WTC11 (cell line): Measurements from ENCODE around the gene ASIP.
"Not testable (repeated sequence)": the region's sequence is repeated elsewhere in the genome, so short reads cannot be mapped to it uniquely, and the experiment has no call there.

Source experiments
- NFYB ChIP-seq: sonication (generic); formaldehyde crosslinking; conservative IDR thresholded peaks from 2 replicates; pipeline ENCODE4 v1.8.0; 2022; ENCODE audit warnings: low read depth, missing genetic modification reagents
- ZNF396 ChIP-seq: fragments of 250-450 bp; sonication (Bioruptor Pico); IDR thresholded peaks from 2 replicates; pipeline ENCODE4 v1.8.0; 2021; ENCODE audit warnings: mild to moderate bottlenecking, moderate library complexity, borderline replicate concordance
- TF ChIP-seq, protein P1 (sequence below): sonication (generic); formaldehyde crosslinking; IDR thresholded peaks from 2 replicates; pipeline ENCODE4 v1.8.1; 2023; ENCODE audit warnings: mild to moderate bottlenecking, moderate library complexity, missing genetic modification reagents
- TF ChIP-seq, protein P2 (sequence below): fragments of 200-600 bp; IDR thresholded peaks from 2 replicates; pipeline ENCODE4 v1.8.0; 2022; ENCODE audit warnings: antibody characterized with exemption
- TF ChIP-seq, protein P3 (sequence below): sonication (generic); formaldehyde crosslinking; IDR thresholded peaks from 2 replicates; pipeline ENCODE4 v1.8.1; 2023; ENCODE audit warnings: mild to moderate bottlenecking, missing genetic modification reagents, moderate library complexity
- TF ChIP-seq, protein P4 (sequence below): fragments of 250-450 bp; sonication (Bioruptor Pico); IDR thresholded peaks from 2 replicates; pipeline ENCODE4 v1.9.0; 2021; ENCODE audit warnings: mild to moderate bottlenecking
- TF ChIP-seq, protein P5 (sequence below): sonication (generic); formaldehyde crosslinking; IDR thresholded peaks from 2 replicates; pipeline ENCODE4 v1.8.1; 2022; ENCODE audit warnings: low read depth, mild to moderate bottlenecking, moderate library complexity, missing genetic modification reagents, borderline replicate concordance
- TF ChIP-seq, protein P6 (sequence below): sonication (generic); formaldehyde crosslinking; conservative IDR thresholded peaks from 2 replicates; pipeline ENCODE4 v1.8.1; 2022; ENCODE audit warnings: mild to moderate bottlenecking, missing genetic modification reagents

DNA sequence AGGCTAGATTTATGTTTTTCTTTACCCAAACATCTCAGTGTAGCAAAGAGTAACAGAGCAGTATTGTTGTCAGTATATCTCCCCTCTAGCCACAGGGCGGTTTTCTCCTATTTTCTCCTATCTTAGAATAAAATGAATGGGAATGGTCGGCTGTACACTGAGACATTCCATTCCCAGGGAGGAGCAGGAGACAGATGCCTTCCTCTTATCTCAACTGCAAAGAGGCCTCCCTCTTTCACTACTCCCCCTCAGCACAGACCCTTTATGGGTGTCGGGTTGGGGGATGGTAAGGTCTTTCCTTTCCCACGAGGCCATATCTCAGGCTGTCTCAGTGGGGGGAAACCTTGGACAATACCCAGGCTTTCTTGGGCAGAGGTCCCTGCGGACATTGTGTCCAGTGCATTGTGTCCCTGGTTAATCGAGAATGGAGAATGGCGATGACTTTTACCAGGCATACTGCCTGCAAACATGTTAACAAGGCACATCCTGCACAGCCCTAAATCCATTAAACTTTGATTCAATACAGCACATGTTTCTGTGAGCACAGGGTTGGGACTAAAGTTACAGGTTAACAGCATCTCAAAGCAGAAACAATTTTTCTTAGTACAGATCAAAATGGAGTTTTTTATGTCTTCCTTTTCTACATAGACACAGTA lies 11.3 kb downstream of the ASIP start:
- TF ChIP-seq, protein P1, sequence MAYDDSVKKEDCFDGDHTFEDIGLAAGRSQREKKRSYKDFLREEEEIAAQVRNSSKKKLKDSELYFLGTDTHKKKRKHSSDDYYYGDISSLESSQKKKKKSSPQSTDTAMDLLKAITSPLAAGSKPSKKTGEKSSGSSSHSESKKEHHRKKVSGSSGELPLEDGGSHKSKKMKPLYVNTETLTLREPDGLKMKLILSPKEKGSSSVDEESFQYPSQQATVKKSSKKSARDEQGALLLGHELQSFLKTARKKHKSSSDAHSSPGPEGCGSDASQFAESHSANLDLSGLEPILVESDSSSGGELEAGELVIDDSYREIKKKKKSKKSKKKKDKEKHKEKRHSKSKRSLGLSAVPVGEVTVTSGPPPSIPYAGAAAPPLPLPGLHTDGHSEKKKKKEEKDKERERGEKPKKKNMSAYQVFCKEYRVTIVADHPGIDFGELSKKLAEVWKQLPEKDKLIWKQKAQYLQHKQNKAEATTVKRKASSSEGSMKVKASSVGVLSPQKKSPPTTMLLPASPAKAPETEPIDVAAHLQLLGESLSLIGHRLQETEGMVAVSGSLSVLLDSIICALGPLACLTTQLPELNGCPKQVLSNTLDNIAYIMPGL (CRISPR knock-in tag), result not testable (repeated sequence)
- TF ChIP-seq, protein P2, sequence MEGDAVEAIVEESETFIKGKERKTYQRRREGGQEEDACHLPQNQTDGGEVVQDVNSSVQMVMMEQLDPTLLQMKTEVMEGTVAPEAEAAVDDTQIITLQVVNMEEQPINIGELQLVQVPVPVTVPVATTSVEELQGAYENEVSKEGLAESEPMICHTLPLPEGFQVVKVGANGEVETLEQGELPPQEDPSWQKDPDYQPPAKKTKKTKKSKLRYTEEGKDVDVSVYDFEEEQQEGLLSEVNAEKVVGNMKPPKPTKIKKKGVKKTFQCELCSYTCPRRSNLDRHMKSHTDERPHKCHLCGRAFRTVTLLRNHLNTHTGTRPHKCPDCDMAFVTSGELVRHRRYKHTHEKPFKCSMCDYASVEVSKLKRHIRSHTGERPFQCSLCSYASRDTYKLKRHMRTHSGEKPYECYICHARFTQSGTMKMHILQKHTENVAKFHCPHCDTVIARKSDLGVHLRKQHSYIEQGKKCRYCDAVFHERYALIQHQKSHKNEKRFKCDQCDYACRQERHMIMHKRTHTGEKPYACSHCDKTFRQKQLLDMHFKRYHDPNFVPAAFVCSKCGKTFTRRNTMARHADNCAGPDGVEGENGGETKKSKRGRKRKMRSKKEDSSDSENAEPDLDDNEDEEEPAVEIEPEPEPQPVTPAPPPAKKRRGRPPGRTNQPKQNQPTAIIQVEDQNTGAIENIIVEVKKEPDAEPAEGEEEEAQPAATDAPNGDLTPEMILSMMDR, result not testable (repeated sequence)
- not testable (repeated sequence) for TF ChIP-seq ZNF396 (CRISPR knock-in tag); NFYB
- TF ChIP-seq, protein P3, sequence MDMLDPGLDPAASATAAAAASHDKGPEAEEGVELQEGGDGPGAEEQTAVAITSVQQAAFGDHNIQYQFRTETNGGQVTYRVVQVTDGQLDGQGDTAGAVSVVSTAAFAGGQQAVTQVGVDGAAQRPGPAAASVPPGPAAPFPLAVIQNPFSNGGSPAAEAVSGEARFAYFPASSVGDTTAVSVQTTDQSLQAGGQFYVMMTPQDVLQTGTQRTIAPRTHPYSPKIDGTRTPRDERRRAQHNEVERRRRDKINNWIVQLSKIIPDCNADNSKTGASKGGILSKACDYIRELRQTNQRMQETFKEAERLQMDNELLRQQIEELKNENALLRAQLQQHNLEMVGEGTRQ (CRISPR knock-in tag), result not testable (repeated sequence)
- TF ChIP-seq, protein P4, sequence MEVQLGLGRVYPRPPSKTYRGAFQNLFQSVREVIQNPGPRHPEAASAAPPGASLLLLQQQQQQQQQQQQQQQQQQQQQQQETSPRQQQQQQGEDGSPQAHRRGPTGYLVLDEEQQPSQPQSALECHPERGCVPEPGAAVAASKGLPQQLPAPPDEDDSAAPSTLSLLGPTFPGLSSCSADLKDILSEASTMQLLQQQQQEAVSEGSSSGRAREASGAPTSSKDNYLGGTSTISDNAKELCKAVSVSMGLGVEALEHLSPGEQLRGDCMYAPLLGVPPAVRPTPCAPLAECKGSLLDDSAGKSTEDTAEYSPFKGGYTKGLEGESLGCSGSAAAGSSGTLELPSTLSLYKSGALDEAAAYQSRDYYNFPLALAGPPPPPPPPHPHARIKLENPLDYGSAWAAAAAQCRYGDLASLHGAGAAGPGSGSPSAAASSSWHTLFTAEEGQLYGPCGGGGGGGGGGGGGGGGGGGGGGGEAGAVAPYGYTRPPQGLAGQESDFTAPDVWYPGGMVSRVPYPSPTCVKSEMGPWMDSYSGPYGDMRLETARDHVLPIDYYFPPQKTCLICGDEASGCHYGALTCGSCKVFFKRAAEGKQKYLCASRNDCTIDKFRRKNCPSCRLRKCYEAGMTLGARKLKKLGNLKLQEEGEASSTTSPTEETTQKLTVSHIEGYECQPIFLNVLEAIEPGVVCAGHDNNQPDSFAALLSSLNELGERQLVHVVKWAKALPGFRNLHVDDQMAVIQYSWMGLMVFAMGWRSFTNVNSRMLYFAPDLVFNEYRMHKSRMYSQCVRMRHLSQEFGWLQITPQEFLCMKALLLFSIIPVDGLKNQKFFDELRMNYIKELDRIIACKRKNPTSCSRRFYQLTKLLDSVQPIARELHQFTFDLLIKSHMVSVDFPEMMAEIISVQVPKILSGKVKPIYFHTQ (CRISPR knock-in tag), result not testable (repeated sequence)
- TF ChIP-seq, protein P5, sequence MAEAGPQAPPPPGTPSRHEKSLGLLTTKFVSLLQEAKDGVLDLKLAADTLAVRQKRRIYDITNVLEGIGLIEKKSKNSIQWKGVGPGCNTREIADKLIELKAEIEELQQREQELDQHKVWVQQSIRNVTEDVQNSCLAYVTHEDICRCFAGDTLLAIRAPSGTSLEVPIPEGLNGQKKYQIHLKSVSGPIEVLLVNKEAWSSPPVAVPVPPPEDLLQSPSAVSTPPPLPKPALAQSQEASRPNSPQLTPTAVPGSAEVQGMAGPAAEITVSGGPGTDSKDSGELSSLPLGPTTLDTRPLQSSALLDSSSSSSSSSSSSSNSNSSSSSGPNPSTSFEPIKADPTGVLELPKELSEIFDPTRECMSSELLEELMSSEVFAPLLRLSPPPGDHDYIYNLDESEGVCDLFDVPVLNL (CRISPR knock-in tag), result not testable (repeated sequence)
- TF ChIP-seq, protein P6, sequence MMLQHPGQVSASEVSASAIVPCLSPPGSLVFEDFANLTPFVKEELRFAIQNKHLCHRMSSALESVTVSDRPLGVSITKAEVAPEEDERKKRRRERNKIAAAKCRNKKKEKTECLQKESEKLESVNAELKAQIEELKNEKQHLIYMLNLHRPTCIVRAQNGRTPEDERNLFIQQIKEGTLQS (CRISPR knock-in tag), result not testable (repeated sequence)
